ENCODE results near the gene RRAD.

- TF ChIP-seq CTCF (IDR thresholded peaks at IDR 0.05; ENCODE audit: extremely low read depth in 1 of 2, insufficient read depth in 1 of 2, low read depth in 1 of 2, low read length in 2 of 2) (no peak), MAX (IDR thresholded peaks at IDR 0.05; ENCODE audit: insufficient read depth, insufficient read length) (no peak), POLR2A (IDR thresholded peaks at IDR 0.05; ENCODE audit: low read depth, low read length) (no peak), EZH2 (IDR thresholded peaks at IDR 0.05; ENCODE audit: borderline replicate concordance, low read depth, low read length, severe bottlenecking) (no peak), POLR2AphosphoS5 (IDR thresholded peaks at IDR 0.05; ENCODE audit: insufficient read depth, low read depth, low read length) (no peak)
Observed at GRCh38 chr16:66910175-66910940, 15.0 kb downstream of the RRAD start.
